Omental fat pad (tissue), 4 donors: Measurements from ENCODE around the gene UAP1L1. TPM values are rescaled to one million over a fixed set of nuclear protein-coding genes. Genes with fewer than 3 reads are reported as not detected.
"Not testable (repeated sequence)": the region's sequence is repeated elsewhere in the genome, so short reads cannot be mapped to it uniquely, and the experiment has no call there.

Source experiments
- ATAC-seq: fragments of 150-250 bp; one replicate; pipeline ENCODE4 v1.9.1; 2016; ENCODE audit warnings: mild to moderate bottlenecking, moderate library complexity; ENCODE audit not compliant: low FRiP score
- DNase-seq: peaks from one replicate; pipeline ENCODE4 v3.0.0-alpha.2; 2019; ENCODE audit warnings: low spot score
- total RNA-seq, 4 donors: library from RNA; depleted of rRNA; stranded (reverse); fragments of >200 nt; gene quantifications; one replicate each; pipeline ENCODE4 v1.1.0, GENCODE V29; 2016
- TF ChIP-seq, protein P1 (sequence below), 3 donors: fragments of 450-650 bp; IDR thresholded peaks; one replicate each; pipeline ENCODE4 v1.5.1; 2016 to 2017; ENCODE audit warnings: antibody characterized with exemption in 3 of 3, mild to moderate bottlenecking in 3 of 3, moderate library complexity in 2 of 3

The UAP1L1 gene
- total RNA-seq, 4 donors from 2014 or later: 5.2 to 12.8 (median 9.7) TPM

DNA sequence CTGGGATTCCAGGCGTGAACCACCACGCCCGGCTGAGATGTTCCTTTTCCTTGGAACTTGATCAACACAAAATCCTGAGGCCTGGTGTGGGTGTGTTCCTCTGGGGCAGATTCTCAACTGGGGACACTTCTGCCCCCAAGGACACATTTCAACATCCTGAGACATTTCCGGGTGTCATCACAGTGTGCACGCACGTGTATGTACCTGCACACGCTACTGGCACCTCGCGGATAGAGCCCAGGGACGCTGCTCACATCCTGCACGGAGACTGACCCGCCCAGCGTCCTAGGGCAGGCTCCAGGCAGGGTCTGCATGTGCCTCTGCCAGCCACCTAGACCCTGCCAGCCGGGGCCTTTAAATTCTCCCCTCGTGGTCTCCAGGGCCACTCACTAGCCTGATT lies 14.9 kb upstream of the UAP1L1 start:
- TF ChIP-seq, protein P1, sequence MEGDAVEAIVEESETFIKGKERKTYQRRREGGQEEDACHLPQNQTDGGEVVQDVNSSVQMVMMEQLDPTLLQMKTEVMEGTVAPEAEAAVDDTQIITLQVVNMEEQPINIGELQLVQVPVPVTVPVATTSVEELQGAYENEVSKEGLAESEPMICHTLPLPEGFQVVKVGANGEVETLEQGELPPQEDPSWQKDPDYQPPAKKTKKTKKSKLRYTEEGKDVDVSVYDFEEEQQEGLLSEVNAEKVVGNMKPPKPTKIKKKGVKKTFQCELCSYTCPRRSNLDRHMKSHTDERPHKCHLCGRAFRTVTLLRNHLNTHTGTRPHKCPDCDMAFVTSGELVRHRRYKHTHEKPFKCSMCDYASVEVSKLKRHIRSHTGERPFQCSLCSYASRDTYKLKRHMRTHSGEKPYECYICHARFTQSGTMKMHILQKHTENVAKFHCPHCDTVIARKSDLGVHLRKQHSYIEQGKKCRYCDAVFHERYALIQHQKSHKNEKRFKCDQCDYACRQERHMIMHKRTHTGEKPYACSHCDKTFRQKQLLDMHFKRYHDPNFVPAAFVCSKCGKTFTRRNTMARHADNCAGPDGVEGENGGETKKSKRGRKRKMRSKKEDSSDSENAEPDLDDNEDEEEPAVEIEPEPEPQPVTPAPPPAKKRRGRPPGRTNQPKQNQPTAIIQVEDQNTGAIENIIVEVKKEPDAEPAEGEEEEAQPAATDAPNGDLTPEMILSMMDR (IDR thresholded peaks at IDR 0.05): no peak
- DNase-seq (no peak), ATAC-seq (no peak)

DNA sequence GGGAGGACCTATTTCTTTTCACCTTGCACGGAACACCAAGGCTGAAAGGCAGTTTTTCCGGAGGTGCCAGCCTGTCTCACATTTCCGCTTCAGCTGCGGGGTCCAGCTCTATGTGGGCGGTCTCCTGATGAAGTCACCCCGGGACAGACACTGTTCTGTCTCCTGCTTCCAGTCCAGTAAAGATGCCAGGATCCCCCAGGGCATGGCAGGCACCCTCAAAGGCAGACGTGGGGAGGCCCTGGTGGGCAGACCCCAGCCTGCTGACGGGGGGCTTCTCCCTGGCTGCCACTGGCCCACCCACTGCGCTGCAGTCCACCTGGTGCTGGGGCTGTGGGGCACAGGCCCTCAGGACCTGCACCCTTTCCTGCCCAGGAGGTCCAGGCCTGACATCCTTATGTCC lies 14.5 kb upstream of the UAP1L1 start:
- not testable (repeated sequence) for DNase-seq, ATAC-seq

DNA sequence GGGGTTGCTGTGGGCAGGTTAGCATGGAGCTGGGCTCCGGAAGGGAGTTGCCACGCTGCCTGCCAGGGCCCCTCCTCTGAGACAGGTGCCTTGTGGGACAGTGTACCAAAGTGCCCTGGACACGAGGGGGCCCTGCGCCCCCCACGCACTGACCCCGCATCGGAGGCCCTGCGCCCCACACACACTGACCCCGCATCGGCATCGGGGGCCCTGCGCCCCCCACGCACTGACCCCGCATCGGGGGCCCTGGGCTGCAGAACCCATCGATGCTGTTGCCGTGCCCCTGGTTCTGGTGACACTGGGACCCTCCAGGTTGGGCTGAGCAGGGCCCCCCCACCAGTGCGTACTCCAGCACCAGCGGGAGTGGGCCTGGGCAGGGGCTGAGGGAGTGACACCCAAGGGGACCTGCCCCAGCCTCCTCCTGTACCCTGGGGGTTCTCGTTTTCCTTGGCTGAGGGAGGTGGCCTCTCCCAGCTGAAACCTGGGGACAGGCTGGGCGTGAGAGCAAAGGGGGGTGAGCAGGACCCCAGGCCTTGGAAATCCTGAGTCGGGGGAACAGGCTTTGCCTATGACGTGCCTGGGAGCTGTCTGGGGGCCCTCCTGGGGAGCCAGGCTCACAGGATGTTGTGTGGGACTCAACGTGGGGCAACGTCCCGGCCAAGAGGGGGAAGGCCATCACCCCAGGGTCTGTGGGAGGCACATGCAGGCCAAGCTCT lies 13.8 kb upstream of the UAP1L1 start:
- TF ChIP-seq, protein P1 (IDR thresholded peaks at IDR 0.05): no peak
- ATAC-seq: no peak

DNA sequence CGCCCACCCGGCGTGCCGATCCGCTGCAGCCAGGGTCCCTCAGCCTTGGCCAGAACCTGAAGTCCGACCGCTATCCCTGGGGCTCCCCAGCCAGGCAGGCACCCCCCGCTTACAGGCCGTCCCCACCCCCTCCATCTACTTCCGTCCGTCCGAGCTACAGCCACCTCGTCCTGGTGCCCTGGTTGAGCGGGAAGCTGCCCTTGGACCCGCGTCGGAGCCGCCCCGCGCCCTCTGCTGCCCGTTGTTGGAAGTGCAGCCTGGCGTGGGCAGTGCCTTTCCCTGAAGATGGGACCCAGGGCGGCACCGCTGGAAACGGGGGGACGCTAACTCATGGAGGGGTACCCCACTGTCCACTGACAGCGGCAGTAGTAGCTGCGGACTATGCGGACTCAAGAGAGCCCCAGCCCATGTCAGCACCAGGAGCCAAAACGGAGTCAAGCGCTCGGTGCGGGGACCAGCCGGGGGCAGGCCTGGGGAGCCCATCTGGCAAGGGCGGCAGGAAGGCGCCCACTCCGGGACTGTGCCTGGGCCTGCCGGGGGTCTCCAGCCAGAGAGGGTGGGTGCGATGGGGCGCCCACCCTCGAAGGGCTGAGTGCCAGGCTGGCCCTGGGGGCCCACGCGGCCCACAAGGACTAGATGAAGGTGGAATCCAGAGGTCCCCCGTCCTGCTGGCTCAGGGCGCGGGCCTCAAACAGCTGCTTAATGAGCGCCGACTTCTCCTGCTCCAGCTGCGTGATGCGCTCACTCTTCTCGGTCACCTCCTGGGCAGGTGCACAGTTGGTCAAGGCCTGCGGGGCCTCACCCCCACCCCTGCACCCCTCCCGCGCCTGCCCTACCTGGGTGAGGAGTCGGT lies 13.1 kb upstream of the UAP1L1 start:
- peak; percentile 51 for DNase-seq
- peak; percentile 35 for ATAC-seq
- TF ChIP-seq, protein P1 (IDR thresholded peaks at IDR 0.05): peak in 2 of 3 donors; percentile 83 to 94

More for the DNA sequence above, 13.8 kb upstream of the UAP1L1 start:
- DNase-seq: no peak

DNA sequence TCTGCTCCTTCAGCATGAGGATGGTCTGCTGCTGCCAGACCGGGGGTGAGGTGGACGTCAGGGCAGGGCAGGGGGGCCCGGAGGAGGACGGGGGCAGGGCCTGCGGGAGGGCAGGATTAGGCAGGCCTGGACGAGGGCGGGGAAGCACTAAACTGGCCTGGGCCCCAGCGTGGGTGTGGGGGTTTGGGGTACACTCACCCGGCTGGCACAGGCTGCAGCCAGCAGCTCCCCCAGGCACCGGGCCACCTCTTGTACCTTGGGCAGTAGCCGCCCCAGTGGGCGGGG lies 12.5 kb upstream of the UAP1L1 start:
- no peak for ATAC-seq
- TF ChIP-seq, protein P1 (IDR thresholded peaks at IDR 0.05): no peak

DNA sequence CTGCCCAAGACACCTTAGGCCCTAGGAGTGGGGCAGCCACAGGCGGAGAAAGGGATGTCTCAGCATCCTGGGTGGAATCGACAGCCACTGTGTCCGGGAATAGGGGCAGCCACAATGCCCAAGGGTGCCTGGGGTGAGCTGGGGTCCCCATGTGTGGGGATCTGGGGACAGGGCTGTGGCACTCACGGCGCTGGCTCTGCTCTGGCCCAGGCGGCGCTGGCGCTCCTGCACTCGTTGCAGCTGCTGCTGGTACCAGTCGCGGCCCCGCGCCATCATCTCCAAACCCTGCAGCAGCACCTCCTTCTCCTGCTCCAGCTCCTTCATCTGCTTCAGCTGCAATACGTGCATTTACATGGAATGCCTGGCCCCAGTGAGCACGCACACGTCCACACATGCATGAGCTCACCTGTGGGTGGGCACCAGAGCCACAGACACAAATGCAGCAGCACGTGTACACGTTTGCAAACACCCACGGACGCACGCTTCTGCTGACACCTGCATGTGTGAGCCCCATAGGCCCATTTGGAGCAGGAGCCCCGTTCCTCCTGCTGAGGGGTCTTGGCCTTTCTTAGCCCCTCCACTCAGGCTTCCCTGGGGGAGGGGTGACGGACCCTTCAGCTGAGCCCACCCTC lies 11.9 kb upstream of the UAP1L1 start:
- DNase-seq (no peak), ATAC-seq (no peak)
- TF ChIP-seq, protein P1 (IDR thresholded peaks at IDR 0.05): no peak

More for the DNA sequence above, 12.5 kb upstream of the UAP1L1 start:
- DNase-seq: no peak

DNA sequence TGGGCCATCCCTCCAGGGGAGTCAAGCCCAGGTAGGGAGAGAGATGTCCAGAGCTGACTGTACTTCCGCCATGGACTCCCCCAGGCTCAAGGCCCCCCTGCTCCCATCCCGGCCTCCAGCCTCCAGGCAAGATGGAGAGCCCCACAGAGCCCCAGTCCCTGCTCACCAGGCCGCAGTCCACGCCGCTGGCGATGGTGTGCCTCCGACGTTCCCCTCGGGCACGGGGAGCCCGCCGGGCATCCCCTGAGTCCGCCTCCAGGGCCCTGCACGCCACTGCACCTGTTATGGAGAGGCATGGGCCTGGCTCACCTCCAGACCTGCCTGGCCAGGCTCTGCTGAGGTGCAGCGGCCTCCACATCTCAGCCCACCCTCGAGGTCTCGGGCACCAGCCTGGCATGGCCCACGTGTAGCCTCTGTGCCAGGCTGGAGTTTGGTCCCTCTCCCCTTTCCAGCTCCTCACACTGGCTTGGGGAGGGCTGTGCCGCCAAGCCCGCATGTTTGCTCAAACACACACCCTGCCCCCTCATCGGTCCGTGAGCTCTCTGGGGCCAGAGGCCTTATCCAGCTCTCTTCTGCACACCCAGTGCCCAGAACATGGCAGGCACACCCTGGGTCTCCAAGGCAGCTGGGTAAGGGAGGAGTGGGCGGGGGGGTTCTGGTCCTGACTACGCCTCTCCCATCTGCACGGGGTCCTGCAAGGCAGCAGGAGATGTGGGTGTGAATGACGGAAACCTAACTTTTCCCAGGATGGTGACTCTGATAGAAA lies 11.0 kb upstream of the UAP1L1 start:
- TF ChIP-seq, protein P1 (IDR thresholded peaks at IDR 0.05): no peak
- ATAC-seq (no peak), DNase-seq (no peak)
